ENCODE data around the gene PC. TPM values are rescaled to one million over a fixed set of nuclear protein-coding genes. Genes with fewer than 3 reads are reported as not detected.

Gene PC
- polyA plus RNA-seq, 3 donors, result 4.6 to 7.1 (median 6.0) TPM

- Histone ChIP-seq H3K27me3 (ENCODE audit: control insufficient read depth in 2 of 2, insufficient read depth in 2 of 2, low read length in 2 of 2) (no peaks in the 10 kb centered on the region), H3K4me3 (replicated peaks in 1 of 3; ENCODE audit: low read depth in 2 of 3, low read length in 3 of 3) (no peak overlapping the region), H3K4me1 (ENCODE audit: control insufficient read depth in 1 of 2, insufficient read depth in 2 of 2, low read length in 2 of 2) (no peaks in the 10 kb centered on the region), H3K36me3 (replicated peaks in 1 of 2; ENCODE audit: control insufficient read depth in 1 of 2, insufficient read depth in 2 of 2, low read length in 2 of 2) (no peaks in the 10 kb centered on the region), H3K9me3 (replicated peaks in 1 of 2; ENCODE audit: control insufficient read depth in 1 of 2, insufficient read depth in 1 of 2, low read length in 2 of 2) (no peaks in the 10 kb centered on the region), H3K27ac (ENCODE audit: low read depth in 1 of 2, low read length in 2 of 2) (no peak overlapping the region), H3K9ac (ENCODE audit: insufficient read depth, low read length, poor library complexity, severe bottlenecking) (no peak overlapping the region), H4K20me1 (ENCODE audit: insufficient read depth, low read length) (no peaks in the 10 kb centered on the region), H3K79me2 (ENCODE audit: insufficient read depth, low read length) (no peaks in the 10 kb centered on the region), H3K4me2 (replicated peaks; ENCODE audit: extremely low read depth, low read length, poor library complexity, severe bottlenecking) (no peak overlapping the region), H2AFZ (ENCODE audit: insufficient read depth, low read depth, low read length, poor library complexity, severe bottlenecking) (no peak overlapping the region)
- Mint-ChIP-seq H3K27ac (no peak overlapping the region), H3K4me1 (no peaks in the 10 kb centered on the region), H3K36me3 (no peaks in the 10 kb centered on the region), H3K9me3 (no peaks in the 10 kb centered on the region), H3K4me3 (no peak overlapping the region), H3K27me3 (ENCODE audit: low read depth in 3 of 3) (peaks cover 0 to 6% (median under 1%) of the 10 kb centered on the region in 3 donors)
- no peak for DNase-seq
- 89% methylated on average over 8 of the region's 9 CpGs for WGBS (ENCODE audit: insufficient coverage)
- intact Hi-C loops (cut with micrococcal nuclease), result no loop called here
- no peak for TF ChIP-seq CTCF (IDR thresholded peaks at IDR 0.05)
Measured at GRCh38 chr11:66912911-66913310, 45.3 kb downstream of the PC start.

- Histone ChIP-seq H3K79me2 (ENCODE audit: insufficient read depth, low read length) (no peaks in the 10 kb centered on the region), H3K27me3 (ENCODE audit: control insufficient read depth in 2 of 2, insufficient read depth in 2 of 2, low read length in 2 of 2) (no peaks in the 10 kb centered on the region), H3K4me2 (replicated peaks; ENCODE audit: extremely low read depth, low read length, poor library complexity, severe bottlenecking) (no peak overlapping the region), H3K9me3 (replicated peaks in 1 of 2; ENCODE audit: control insufficient read depth in 1 of 2, insufficient read depth in 1 of 2, low read length in 2 of 2) (no peaks in the 10 kb centered on the region), H3K27ac (ENCODE audit: low read depth in 1 of 2, low read length in 2 of 2) (no peak overlapping the region), H3K36me3 (replicated peaks in 1 of 2; ENCODE audit: control insufficient read depth in 1 of 2, insufficient read depth in 2 of 2, low read length in 2 of 2) (no peaks in the 10 kb centered on the region), H4K20me1 (ENCODE audit: insufficient read depth, low read length) (no peaks in the 10 kb centered on the region), H2AFZ (ENCODE audit: insufficient read depth, low read depth, low read length, poor library complexity, severe bottlenecking) (no peak overlapping the region), H3K4me3 (replicated peaks in 1 of 3; ENCODE audit: low read depth in 2 of 3, low read length in 3 of 3) (no peak overlapping the region), H3K4me1 (ENCODE audit: control insufficient read depth in 1 of 2, insufficient read depth in 2 of 2, low read length in 2 of 2) (no peaks in the 10 kb centered on the region), H3K9ac (ENCODE audit: insufficient read depth, low read length, poor library complexity, severe bottlenecking) (no peak overlapping the region)
- H3K27me3 Mint-ChIP-seq (ENCODE audit: low read depth in 3 of 3), result peaks cover 0 to 6% (median 2%) of the 10 kb centered on the region in 3 donors
- no peaks in the 10 kb centered on the region for H3K9me3 Mint-ChIP-seq
- intact Hi-C loops (cut with micrococcal nuclease), result no loop called here
- H3K4me3 Mint-ChIP-seq, result no peak overlapping the region
- H3K27ac Mint-ChIP-seq, result peak overlapping the region in 1 of 7 donors; percentile 6
- WGBS (ENCODE audit: insufficient coverage), result 93% methylated on average over 5 of the region's 7 CpGs
- no peaks in the 10 kb centered on the region for H3K4me1 Mint-ChIP-seq
- no peaks in the 10 kb centered on the region for H3K36me3 Mint-ChIP-seq
- no peak for TF ChIP-seq CTCF (IDR thresholded peaks at IDR 0.05)
- DNase-seq, result no peak
Measured at GRCh38 chr11:66912361-66912760, 45.8 kb downstream of the PC start.
